DMS153 treated with DMSO at 0.1 percent for 48 hours (cell line): ENCODE measurements around the gene ZFAND3.
"Not testable (repeated sequence)": the region's sequence is repeated elsewhere in the genome, so short reads cannot be mapped to it uniquely, and the experiment has no call there.

Source experiments
- DNase-seq: peaks from one replicate; lab custom pipeline; 2025; ENCODE audit not compliant: unreplicated experiment; lab: John Stamatoyannopoulos, UW

ZFAND3 gene

GRCh38 chr6:37930288-37930971 is 110.9 kb downstream of the ZFAND3 start:
- DNase-seq: no peak

GRCh38 chr6:37931066-37931465 is 111.5 kb downstream of the ZFAND3 start:
- DNase-seq: no peak

- no peak for DNase-seq
Observed at GRCh38 chr6:37934276-37934675, 114.7 kb downstream of the ZFAND3 start.

DNA sequence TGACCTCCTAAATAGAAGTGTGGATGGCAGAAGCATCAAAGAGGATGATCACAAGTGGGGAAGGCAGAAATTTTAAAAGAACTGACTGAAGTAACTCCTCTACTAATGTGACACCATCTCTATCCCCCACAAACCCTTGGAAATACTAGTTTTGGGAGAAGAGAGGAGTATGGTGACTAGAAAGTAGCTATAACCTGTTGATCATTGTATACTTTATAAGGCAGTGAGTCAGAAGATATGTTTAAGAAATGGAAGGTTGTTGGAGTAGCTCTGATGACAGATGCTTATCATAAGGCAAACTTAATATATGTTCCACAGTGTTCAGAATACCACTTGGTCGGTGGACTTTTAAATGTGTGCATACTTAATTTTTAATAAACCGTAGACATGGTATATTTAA is 116.6 kb downstream of the ZFAND3 start:
- no peak for DNase-seq

DNA sequence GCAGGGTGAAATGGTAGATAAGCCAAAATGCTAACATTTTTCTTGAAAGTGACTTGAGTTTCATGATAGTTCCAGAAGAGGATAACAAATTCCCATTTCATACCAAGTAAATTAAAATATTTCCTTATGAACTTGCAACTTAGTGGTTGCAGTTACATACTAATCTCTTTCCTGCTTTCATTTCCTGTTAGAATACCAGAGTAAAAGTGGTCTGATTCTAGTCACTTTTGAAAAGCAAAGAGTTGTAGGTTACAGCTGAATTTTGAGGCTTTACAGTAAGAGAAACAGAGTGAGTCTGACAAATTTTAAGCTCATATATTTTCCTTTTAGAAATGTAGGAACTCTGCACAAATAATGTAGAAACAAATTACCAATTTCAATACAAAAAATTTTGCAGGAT is 117.4 kb downstream of the ZFAND3 start:
- DNase-seq: no peak

GRCh38 chr6:37938909-37939308 is 119.4 kb downstream of the ZFAND3 start:
- no peak for DNase-seq

GRCh38 chr6:37940074-37940847 is 120.7 kb downstream of the ZFAND3 start:
- DNase-seq: no peak

DNA sequence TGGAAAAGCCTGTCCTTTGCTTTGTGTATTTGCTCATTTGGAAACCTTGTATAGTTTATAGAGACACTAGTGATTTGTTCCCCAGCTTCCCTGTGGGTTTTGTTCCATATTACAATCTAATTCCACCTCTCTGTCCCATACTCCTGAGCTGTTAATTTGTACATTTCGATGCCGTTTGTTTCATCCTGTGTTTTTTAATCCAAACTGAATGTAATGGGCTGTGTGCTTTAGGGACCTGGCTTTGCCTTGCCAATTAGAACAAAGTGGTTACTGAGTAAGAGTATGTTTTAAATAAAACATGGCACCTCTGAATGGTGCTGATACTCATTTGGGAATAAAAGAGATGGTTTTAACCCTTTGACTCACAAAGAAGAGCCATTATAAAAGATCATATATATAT is 122.3 kb downstream of the ZFAND3 start:
- no peak for DNase-seq

DNA sequence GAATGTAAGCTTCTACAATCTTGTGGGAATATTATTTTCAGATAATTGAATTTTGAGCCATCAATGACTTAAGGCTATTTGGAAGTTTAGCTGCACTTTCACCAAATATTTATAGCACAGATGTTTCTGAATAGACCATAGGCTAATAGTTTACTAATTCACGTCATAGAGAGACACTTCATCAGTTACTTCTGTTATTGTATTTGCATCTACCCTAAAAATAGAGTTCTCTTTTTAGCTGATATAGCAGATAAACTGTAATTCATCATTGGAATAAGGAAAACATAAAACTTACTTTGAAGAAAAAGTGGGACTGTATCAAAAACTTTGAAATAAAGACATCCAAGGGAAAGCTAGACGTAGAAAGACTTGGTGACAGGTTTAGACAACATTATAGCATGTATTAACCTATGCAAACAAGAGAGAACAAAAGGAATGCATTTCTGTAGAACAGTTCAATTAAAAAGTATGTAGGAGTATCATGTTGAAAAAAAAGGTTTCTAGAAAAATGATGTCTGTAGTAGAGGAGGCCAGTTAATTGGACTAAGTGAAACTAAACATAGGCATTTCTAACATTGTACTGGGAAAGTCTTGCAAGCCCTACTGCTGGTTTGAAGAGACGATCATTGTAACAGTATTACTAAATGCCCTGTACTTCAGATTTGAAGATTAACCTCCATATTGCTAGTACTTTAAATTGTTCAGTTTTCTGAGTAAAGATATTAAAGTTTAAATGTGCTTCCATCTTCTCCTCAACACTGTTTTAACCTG is 123.3 kb downstream of the ZFAND3 start:
- DNase-seq: no peak

- DNase-seq: no peak
Observed at GRCh38 chr6:37943436-37944058, 124.0 kb downstream of the ZFAND3 start.

GRCh38 chr6:37946057-37946456 is 126.5 kb downstream of the ZFAND3 start:
- peak; percentile 79 for DNase-seq

GRCh38 chr6:37947468-37947867 is 127.9 kb downstream of the ZFAND3 start:
- no peak for DNase-seq

GRCh38 chr6:37948584-37948983 is 129.1 kb downstream of the ZFAND3 start:
- DNase-seq: not testable (repeated sequence)

GRCh38 chr6:37952027-37952426 is 132.5 kb downstream of the ZFAND3 start:
- DNase-seq: no peak

- no peak for DNase-seq
Observed at GRCh38 chr6:37954791-37955190, 135.3 kb downstream of the ZFAND3 start.

GRCh38 chr6:37956711-37957275 is 137.3 kb downstream of the ZFAND3 start:
- DNase-seq: no peak

DNA sequence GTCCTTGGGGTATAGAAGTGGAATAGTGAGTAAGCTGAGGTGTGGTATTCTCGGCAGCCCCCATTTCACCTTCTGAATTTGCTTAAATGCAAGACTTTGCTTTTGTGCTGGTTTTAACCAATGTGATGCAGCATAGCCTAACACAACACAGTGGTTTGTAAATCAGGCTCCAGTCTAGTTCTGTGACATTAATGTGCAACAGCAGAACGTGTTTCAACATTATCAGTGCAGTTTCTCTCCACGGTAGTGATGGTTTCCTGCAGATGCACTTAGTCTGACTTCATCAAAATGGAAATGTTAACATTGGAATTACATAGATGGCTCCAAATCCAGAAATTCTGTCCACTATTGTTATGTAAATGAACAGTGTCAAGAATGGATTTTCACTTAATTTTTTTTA is 139.5 kb downstream of the ZFAND3 start:
- no peak for DNase-seq

GRCh38 chr6:37960139-37960935 is 140.8 kb downstream of the ZFAND3 start:
- DNase-seq: no peak

DNA sequence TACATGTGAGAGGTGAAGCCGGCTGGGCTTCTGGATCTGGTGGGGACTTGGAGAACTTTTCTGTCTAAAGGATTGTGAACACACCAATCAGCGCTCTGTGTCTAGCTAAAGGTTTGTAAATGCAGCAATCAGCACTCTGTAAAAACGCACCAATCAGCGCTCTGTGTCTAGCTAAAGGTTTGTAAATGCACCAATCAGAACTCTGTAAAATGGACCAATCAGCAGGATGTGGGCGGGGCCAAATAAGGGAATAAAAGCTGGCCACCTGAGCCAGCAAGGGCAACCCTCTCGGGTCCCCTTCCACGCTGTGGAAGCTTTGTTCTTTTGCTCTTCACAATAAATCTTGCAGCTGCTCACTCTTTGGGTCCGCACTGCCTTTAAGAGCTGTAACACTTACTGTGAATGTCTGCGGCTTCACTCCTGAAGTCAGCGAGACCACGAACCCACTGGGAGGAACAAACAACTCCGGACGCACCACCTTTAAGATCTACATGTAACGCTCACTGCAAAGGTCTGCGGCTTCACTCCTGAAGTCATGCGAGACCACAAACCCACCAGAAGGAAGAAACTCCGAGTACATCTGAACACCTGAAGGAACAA is 143.1 kb downstream of the ZFAND3 start:
- DNase-seq: not testable (repeated sequence)
